Smooth muscle cell (in vitro differentiated cells): ENCODE data around the gene XG. TPM values are rescaled to one million over a fixed set of nuclear protein-coding genes. Genes with fewer than 3 reads are reported as not detected.
"Not testable (repeated sequence)": the region's sequence is repeated elsewhere in the genome, so short reads cannot be mapped to it uniquely, and the experiment has no call there.

Experiments used
- DNase-seq: peaks from one replicate; lab custom pipeline; 2025; ENCODE audit not compliant: unreplicated experiment; lab: John Stamatoyannopoulos, UW
- H2AFZ ChIP-seq: fragments of 200-600 bp; sonication (generic); 2 replicates; pipeline ENCODE4 v1.6.0; 2016; ENCODE audit warnings: antibody characterized with exemption, low read depth, mild to moderate bottlenecking
- H3F3A ChIP-seq: fragments of 200-600 bp; sonication (generic); 2 replicates; pipeline ENCODE4 v1.6.0; 2017; ENCODE audit warnings: antibody characterized with exemption, low read depth
- H3K27ac ChIP-seq: fragments of 200-600 bp; sonication (generic); 2 replicates; pipeline ENCODE4 v1.5.1; 2016; ENCODE audit warnings: low read depth, mild to moderate bottlenecking
- H3K27me3 ChIP-seq: fragments of 200-600 bp; sonication (generic); 2 replicates; pipeline ENCODE4 v1.6.1; 2016; ENCODE audit warnings: low read depth, mild to moderate bottlenecking
- H3K36me3 ChIP-seq: fragments of 200-600 bp; sonication (generic); 2 replicates; pipeline ENCODE4 v1.5.1; 2016; ENCODE audit warnings: low read depth
- H3K4me1 ChIP-seq: fragments of 200-600 bp; sonication (generic); 2 replicates; pipeline ENCODE4 v1.5.1; 2016; ENCODE audit warnings: low read depth
- H3K4me2 ChIP-seq: fragments of 200-600 bp; sonication (generic); 2 replicates; pipeline ENCODE4 v1.6.0; 2016; ENCODE audit warnings: mild to moderate bottlenecking
- H3K4me3 ChIP-seq: fragments of 200-600 bp; sonication (generic); 2 replicates; pipeline ENCODE4 v1.5.1; 2016; ENCODE audit warnings: mild to moderate bottlenecking
- H3K79me2 ChIP-seq: fragments of 200-600 bp; sonication (generic); 2 replicates; pipeline ENCODE4 v1.6.0; 2016; ENCODE audit warnings: low read depth, mild to moderate bottlenecking
- H3K9ac ChIP-seq: fragments of 200-600 bp; sonication (generic); 2 replicates; pipeline ENCODE4 v1.6.0; 2016; ENCODE audit warnings: low read depth
- H3K9me3 ChIP-seq: fragments of 200-600 bp; sonication (generic); replicated peaks from 2 replicates; pipeline ENCODE4 v1.5.1; 2016; ENCODE audit warnings: low read depth
- H4K20me1 ChIP-seq: fragments of 200-600 bp; sonication (generic); 2 replicates; pipeline ENCODE4 v1.6.0; 2016; ENCODE audit warnings: low read depth
- WGBS: methylation state at CpG from one replicate; pipeline ENCODE4 v1.1.7; 2016; ENCODE audit warnings: low lambda C conversion rate; 5-methylcytosine and 5-hydroxymethylcytosine counted together
- polyA plus RNA-seq: library from polyadenylated mRNA; unstranded; fragments of >200 nt; fragmentation: Nextera tagmentation; extraction: Ambion mirVana; gene quantifications from 2 replicates; pipeline ENCODE4 v1.2.1, GENCODE V29; 2016
- total RNA-seq: library from RNA; depleted of rRNA; stranded (reverse); fragments of >200 nt; gene quantifications from 2 replicates; pipeline ENCODE4 v1.2.3, GENCODE V29; 2014
- TF ChIP-seq, protein P1 (sequence below): fragments of 200-600 bp; sonication (generic); IDR thresholded peaks from 2 replicates; pipeline ENCODE4 v1.5.1; 2017; ENCODE audit warnings: borderline replicate concordance, mild to moderate bottlenecking, antibody characterized with exemption; ENCODE audit not compliant: insufficient read depth, poor library complexity, severe bottlenecking

The XG gene
- total and polyA plus RNA-seq, 2 experiments from 2014 or later: 1.1 to 1.3 TPM

DNA sequence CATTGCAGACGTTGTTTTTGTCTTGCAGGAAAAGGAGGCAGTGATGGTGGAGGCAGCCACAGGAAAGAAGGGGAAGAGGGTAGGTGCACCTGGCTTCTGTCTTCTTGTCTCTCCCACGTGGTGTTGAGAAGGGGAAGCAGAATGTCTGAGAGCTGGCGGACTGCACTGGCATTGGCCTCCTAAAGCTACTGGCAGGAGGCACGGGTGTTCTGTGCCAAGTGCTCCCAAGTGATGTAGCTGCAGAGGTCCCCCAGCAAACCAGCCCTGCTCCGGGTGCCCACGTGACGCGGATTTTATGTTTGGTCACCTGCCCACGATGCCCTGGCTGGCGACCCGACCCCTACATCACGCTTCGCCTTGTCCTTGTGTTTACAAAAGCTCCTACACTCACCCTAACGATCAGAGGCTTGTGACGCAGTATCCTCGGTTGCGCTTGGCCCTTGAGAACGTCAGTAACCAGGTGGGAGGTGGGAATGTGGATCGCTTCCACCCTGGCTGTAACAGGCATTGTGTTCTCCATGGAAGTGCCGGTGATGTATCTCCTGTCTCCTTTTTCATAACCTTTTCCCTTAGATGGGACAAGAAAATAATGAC, 28.5 kb upstream of the XG start:
- H4K20me1 ChIP-seq: peaks cover 5% of the 10 kb centered on the region
- peaks cover 13% of the 10 kb centered on the region for H3F3A ChIP-seq
- H3K9ac ChIP-seq: no peak overlapping the region
- H3K36me3 ChIP-seq: peaks cover 44% of the 10 kb centered on the region
- H3K4me2 ChIP-seq: no peak overlapping the region
- no peak for DNase-seq
- H3K4me1 ChIP-seq: no peaks in the 10 kb centered on the region
- 95% methylated on average over 20 of the region's 20 CpGs for WGBS
- no peak overlapping the region for H3K4me3 ChIP-seq
- no peak overlapping the region for H3K27ac ChIP-seq
- H3K9me3 ChIP-seq: no peaks in the 10 kb centered on the region
- no peak overlapping the region for H2AFZ ChIP-seq
- no peaks in the 10 kb centered on the region for H3K27me3 ChIP-seq
- peaks cover 29% of the 10 kb centered on the region for H3K79me2 ChIP-seq
- TF ChIP-seq, protein P1, sequence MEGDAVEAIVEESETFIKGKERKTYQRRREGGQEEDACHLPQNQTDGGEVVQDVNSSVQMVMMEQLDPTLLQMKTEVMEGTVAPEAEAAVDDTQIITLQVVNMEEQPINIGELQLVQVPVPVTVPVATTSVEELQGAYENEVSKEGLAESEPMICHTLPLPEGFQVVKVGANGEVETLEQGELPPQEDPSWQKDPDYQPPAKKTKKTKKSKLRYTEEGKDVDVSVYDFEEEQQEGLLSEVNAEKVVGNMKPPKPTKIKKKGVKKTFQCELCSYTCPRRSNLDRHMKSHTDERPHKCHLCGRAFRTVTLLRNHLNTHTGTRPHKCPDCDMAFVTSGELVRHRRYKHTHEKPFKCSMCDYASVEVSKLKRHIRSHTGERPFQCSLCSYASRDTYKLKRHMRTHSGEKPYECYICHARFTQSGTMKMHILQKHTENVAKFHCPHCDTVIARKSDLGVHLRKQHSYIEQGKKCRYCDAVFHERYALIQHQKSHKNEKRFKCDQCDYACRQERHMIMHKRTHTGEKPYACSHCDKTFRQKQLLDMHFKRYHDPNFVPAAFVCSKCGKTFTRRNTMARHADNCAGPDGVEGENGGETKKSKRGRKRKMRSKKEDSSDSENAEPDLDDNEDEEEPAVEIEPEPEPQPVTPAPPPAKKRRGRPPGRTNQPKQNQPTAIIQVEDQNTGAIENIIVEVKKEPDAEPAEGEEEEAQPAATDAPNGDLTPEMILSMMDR: no peak

DNA sequence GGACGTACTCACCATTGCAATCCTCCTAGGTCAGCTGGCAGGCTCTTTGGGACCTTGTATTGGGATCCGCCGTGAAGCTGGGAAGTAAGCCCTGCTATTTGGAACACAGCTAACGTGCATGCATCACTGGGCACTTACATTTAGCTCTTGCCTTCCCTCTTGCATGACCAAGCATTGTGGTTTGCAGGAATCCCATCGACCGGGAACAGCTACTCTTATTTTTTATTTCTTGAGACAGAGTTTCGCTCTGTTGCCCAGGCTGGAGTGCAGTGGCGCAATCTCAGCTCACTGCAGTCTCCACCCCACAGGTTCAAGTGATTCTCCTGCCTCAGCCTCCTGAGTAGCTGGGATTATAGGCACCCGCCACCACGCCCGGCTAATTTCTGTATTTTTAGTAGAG, 24.6 kb upstream of the XG start:
- not testable (repeated sequence) for H3K9ac ChIP-seq, H4K20me1 ChIP-seq, H2AFZ ChIP-seq, H3K27me3 ChIP-seq, H3K4me1 ChIP-seq, H3K4me3 ChIP-seq, DNase-seq, H3K9me3 ChIP-seq, H3F3A ChIP-seq, H3K4me2 ChIP-seq
- peaks cover 20% of the 10 kb centered on the region for H3K36me3 ChIP-seq
- 66% methylated on average over 11 of the region's 11 CpGs for WGBS
- peaks cover 28% of the 10 kb centered on the region for H3K79me2 ChIP-seq
- H3K27ac ChIP-seq: peak overlapping the region; percentile 80

DNA sequence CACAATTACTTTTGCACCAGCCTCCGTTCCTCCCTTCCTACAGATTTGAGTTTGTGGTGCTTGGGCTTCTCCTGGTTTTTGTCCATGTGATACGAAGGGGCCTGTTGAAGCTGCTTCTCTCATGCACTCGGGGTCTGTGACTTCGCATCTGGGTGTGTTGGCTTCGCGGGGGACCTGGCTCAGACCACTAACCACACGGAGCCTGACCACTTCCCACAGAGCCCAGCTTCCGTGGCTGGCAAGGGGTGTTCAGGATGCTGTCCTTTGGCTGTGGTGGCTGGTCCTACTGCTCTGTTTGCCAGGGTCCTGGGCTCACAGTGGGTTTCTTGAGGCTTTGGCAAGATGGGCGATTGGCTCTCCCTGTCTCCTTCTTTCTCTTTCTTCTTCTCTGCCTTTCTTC, 19.8 kb upstream of the XG start:
- WGBS: 95% methylated on average over 9 of the region's 9 CpGs
- no peak overlapping the region for H3K4me3 ChIP-seq
- no peaks in the 10 kb centered on the region for H3K27me3 ChIP-seq
- no peak overlapping the region for H2AFZ ChIP-seq
- no peaks in the 10 kb centered on the region for H3K9me3 ChIP-seq
- TF ChIP-seq, protein P1: no peak
- H3K4me2 ChIP-seq: no peak overlapping the region
- no peak overlapping the region for H3K27ac ChIP-seq
- peaks cover 24% of the 10 kb centered on the region for H3K36me3 ChIP-seq
- H3K9ac ChIP-seq: no peak overlapping the region
- H3K79me2 ChIP-seq: peaks cover 29% of the 10 kb centered on the region
- peaks cover 5% of the 10 kb centered on the region for H4K20me1 ChIP-seq
- DNase-seq: no peak
- peaks cover 8% of the 10 kb centered on the region for H3F3A ChIP-seq
- no peaks in the 10 kb centered on the region for H3K4me1 ChIP-seq

DNA sequence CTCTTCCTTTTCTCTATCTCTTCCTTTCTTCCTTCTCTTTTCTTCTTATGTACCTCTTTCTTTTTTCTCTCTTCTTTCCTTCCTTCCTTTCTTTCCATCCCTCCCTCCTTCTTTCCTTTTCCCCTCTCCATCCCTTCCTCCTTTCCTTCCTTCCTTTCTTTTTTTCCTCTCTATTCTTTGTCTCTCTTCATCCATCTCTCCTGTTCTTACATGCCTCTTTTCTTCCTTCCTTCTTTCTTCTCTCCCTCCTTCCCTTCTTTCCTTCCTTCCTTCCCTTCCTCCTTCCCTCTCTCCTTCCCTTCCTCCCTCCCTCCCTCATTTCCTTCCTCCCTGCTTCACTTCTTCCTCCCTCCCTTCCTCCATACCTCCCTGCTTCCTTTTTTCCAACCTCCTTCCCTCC, 19.2 kb upstream of the XG start:
- TF ChIP-seq, protein P1: no peak

More for the DNA sequence above, 19.2 kb upstream of the XG start:
- Histone ChIP-seq H3K9ac (no peak overlapping the region), H3K27me3 (no peaks in the 10 kb centered on the region), H3K9me3 (no peaks in the 10 kb centered on the region), H3K4me3 (no peak overlapping the region), H3K36me3 (peaks cover 24% of the 10 kb centered on the region), H4K20me1 (peaks cover 4% of the 10 kb centered on the region), H3K4me1 (no peaks in the 10 kb centered on the region), H3K27ac (no peak overlapping the region), H3F3A (peaks cover 8% of the 10 kb centered on the region), H3K79me2 (peaks cover 29% of the 10 kb centered on the region), H2AFZ (no peak overlapping the region), H3K4me2 (no peak overlapping the region)
- no peak for DNase-seq
